HEK293T (cell line): ENCODE data around the gene CSPG5.

Experiments
- HDGF ChIP-seq: fragments of 450-650 bp; IDR thresholded peaks from 2 replicates; pipeline ENCODE4 v1.6.1; 2017; ENCODE audit warnings: antibody characterized with exemption, borderline replicate concordance
- L3MBTL2 ChIP-seq: fragments of 450-650 bp; conservative IDR thresholded peaks from 2 replicates; pipeline ENCODE4 v1.6.1; 2016; ENCODE audit warnings: mild to moderate bottlenecking
- NFRKB ChIP-seq: fragments of 450-650 bp; IDR thresholded peaks from 2 replicates; pipeline ENCODE4 v1.6.1; 2016; ENCODE audit warnings: mild to moderate bottlenecking, moderate library complexity
- TF ChIP-seq, protein P1 (sequence below): fragments of 450-650 bp; IDR thresholded peaks from 2 replicates; pipeline ENCODE4 v1.6.1; 2016

DNA sequence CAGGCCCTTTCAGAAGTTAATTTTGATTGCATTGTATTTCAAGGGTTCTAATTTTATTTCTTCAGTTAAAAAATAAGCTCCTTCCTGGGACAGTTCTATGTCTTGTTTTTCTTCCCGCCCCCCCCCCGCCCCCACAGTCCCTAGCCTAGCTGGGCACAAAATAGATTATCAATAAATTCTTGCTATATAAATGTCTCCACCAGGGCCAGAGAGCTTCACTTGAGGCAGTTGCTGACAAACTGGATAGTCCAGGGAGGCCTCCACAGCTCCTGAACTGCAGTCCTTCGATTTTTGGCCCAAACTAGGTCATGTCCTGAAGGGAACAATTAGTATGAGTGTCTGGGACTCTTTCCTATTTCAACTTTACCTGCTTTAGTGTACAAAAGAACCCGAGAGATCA is 9.9 kb upstream of the CSPG5 start:
- TF ChIP-seq NFRKB (no peak), L3MBTL2 (no peak), HDGF (no peak)
- TF ChIP-seq, protein P1, sequence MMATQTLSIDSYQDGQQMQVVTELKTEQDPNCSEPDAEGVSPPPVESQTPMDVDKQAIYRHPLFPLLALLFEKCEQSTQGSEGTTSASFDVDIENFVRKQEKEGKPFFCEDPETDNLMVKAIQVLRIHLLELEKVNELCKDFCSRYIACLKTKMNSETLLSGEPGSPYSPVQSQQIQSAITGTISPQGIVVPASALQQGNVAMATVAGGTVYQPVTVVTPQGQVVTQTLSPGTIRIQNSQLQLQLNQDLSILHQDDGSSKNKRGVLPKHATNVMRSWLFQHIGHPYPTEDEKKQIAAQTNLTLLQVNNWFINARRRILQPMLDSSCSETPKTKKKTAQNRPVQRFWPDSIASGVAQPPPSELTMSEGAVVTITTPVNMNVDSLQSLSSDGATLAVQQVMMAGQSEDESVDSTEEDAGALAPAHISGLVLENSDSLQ, result no peak
